Endothelial cell of umbilical vein (primary cell): ENCODE data around the gene SETD6.

Experiments
- TF ChIP-seq, protein P1 (sequence below), 2 donors: IDR thresholded peaks; 1 replicate in 1 of 2; 2 replicates in 1 of 2; pipeline ENCODE4 v1.5.1; 2011; ENCODE audit warnings: low read length in 2 of 2, mild to moderate bottlenecking in 2 of 2, moderate library complexity in 2 of 2, control low read depth in 1 of 2, inconsistent platforms in 1 of 2, low read depth in 1 of 2; ENCODE audit not compliant: insufficient read depth in 1 of 2; ENCODE audit errors: extremely low read depth in 1 of 2
- TF ChIP-seq, protein P2 (sequence below): IDR thresholded peaks from 2 replicates; pipeline ENCODE4 v1.6.1; 2011; ENCODE audit not compliant: insufficient read depth, insufficient read length

DNA sequence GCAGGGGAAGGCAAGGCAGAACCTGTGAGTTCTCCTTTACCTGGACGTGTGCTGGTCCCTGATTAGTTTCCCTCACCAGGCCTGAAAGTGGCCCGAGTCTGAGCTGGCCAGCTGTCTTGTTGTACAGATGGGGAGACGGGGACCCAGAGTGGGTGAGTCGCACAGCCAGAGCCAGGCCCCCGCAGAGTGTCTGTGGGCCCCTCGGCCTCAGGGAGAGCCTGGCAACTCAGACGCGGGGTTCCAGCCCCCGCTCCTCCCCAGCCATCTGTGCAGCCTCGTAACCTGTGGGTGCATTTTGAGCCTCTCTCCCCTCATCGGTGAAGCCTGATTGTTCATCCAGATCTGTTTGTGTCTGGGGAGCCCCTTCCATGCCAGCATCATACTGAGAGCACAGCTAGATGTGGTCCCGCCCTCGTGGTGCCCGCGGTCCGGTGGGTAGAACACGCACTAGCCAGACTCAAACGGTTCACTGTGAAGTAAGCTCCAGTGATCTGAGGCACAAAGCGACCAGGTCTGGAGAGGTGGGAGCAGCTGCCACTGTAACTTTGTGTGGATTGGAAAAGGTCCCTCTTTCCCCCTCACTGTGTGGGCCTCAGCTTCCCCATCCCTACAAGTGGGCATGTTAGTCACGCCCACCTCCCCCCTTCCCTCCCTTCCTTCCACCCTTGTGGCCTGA, 21.4 kb upstream of the SETD6 start:
- TF ChIP-seq, protein P1, sequence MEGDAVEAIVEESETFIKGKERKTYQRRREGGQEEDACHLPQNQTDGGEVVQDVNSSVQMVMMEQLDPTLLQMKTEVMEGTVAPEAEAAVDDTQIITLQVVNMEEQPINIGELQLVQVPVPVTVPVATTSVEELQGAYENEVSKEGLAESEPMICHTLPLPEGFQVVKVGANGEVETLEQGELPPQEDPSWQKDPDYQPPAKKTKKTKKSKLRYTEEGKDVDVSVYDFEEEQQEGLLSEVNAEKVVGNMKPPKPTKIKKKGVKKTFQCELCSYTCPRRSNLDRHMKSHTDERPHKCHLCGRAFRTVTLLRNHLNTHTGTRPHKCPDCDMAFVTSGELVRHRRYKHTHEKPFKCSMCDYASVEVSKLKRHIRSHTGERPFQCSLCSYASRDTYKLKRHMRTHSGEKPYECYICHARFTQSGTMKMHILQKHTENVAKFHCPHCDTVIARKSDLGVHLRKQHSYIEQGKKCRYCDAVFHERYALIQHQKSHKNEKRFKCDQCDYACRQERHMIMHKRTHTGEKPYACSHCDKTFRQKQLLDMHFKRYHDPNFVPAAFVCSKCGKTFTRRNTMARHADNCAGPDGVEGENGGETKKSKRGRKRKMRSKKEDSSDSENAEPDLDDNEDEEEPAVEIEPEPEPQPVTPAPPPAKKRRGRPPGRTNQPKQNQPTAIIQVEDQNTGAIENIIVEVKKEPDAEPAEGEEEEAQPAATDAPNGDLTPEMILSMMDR (IDR thresholded peaks at IDR 0.05; ENCODE audit: extremely low read depth in 1 of 2, insufficient read depth in 1 of 2, low read depth in 1 of 2, low read length in 2 of 2): no peak
- TF ChIP-seq, protein P2, sequence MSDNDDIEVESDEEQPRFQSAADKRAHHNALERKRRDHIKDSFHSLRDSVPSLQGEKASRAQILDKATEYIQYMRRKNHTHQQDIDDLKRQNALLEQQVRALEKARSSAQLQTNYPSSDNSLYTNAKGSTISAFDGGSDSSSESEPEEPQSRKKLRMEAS: no peak
